ENCODE measurements around the gene TAPBP. TPM values are rescaled to one million over a fixed set of nuclear protein-coding genes. Genes with fewer than 3 reads are reported as not detected.
A peak's percentile ranks its signal among the peaks of the same experiment; 100 is the strongest.

Gene TAPBP
- total RNA-seq, 1 donor from 2014 or later, result 144 TPM

DNA sequence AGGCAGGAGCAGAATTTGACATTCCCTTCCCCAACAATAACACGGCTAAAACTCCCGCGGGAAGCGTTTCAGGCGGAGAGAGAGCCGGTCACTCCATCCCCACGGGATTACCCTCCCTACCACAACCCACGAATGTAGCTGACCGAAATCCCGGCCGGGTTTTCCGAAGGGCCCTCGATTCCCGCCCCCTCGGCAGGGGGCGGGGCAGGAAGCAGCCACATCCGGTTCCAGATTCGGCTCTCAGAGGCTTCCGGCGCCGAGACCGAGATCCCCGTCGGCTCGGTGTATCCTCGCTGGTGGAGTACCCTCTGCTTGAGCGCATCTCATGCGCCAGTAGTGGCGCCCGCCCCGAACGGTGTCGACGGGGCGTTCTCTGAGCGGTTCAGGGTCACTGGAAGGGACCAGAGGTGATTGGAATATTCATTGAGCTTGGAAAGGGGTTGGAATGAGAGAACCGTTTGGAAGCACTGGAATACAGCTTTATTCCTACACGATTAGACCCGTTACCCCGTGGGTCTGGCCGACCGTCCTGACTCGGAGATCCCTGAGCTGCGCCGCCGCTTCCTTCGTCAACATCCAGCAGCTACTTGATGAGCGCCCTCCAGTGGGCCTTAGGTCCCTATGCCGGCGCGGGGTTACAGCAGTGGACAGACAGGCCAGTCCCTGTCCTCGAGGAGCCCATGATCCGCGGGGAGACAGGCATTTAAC is 14.5 kb downstream of the TAPBP start:
- TF ChIP-seq, protein P1, sequence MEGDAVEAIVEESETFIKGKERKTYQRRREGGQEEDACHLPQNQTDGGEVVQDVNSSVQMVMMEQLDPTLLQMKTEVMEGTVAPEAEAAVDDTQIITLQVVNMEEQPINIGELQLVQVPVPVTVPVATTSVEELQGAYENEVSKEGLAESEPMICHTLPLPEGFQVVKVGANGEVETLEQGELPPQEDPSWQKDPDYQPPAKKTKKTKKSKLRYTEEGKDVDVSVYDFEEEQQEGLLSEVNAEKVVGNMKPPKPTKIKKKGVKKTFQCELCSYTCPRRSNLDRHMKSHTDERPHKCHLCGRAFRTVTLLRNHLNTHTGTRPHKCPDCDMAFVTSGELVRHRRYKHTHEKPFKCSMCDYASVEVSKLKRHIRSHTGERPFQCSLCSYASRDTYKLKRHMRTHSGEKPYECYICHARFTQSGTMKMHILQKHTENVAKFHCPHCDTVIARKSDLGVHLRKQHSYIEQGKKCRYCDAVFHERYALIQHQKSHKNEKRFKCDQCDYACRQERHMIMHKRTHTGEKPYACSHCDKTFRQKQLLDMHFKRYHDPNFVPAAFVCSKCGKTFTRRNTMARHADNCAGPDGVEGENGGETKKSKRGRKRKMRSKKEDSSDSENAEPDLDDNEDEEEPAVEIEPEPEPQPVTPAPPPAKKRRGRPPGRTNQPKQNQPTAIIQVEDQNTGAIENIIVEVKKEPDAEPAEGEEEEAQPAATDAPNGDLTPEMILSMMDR (conservative IDR thresholded peaks at IDR 0.05; ENCODE audit: low read depth, low read length), result peak; percentile 80
- DNase-seq (ENCODE audit: low read depth), result no peak
- H3K4me3 ChIP-seq (ENCODE audit: low read depth, low read length), result peak overlapping the region; percentile 78

DNA sequence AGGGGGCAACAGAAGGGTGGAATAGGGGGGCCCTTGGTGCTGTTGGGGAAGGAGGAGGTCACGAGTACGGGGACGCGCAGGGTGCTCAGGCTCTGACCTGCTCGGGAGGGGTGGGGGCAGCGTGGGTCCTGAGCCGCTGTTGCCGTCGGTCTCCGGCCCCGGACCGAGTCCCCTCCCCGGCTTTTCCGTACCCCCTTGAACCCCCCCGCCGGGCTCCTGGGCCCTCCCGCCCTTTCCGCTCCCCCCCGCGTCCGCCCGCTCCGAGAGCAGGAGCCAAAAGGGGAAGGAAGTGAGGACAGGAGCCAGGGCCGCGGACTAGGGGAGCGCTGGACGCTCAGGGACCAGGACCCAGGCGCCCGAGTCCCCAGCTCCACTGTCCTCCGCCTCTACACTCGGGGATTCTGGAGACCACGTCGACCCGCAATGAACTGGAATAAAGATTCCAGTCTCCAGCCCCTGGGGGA is 15.1 kb downstream of the TAPBP start, which contains the start of gene RGL2:
Gene RGL2 (minus strand): TSS at position 170 of the 464 bp plus-strand sequence. CDS start 332 bp downstream, outside the sequence.
- TF ChIP-seq, protein P1 (conservative IDR thresholded peaks at IDR 0.05; ENCODE audit: low read depth, low read length), result no peak
- no peak for DNase-seq (ENCODE audit: low read depth)
- H3K4me3 ChIP-seq (ENCODE audit: low read depth, low read length), result peak within 1 kb of the TSS; percentile 78

DNA sequence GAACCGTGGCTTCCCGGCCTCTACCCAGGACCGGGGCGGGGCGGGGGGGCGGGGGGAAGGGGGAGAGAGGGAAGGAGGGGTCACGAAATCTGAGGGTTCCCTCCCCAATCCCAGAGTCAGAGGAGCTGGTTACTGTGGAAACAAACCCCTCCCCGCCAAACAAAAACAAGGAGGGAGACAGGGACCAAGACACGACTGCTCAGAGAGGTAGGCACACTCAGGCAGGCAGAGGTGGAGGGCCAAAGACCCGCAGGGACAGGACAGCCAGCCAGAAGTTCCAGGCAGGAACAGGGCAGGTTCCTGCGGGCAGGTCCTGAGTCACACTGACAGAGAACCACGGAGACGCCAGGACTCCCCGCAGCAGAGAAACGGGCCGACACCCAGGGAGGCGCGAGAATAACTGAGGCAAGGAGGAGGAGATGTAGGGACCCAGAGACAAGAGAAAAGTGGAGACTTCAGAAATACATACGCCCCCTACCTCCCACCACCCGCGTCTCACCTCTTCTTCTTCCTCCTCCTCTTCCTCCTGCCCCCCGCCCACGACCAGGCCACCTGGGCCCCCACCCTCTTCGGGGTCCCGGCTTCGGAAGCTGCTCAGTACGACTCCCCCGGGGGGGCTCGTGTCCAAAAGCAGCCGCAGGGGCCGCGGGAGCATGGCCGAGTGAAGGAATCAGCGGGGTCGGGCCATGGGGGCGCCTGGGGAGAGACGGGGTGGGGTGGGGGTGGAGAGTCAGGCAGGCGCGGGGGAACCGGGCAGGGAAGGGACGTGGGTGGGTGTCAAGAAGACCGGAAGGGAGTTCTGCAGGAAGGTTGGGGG is 15.7 kb downstream of the TAPBP start:
- no peak for DNase-seq (ENCODE audit: low read depth)
- peak overlapping the region; percentile 78 for H3K4me3 ChIP-seq (ENCODE audit: low read depth, low read length)
- TF ChIP-seq, protein P1 (conservative IDR thresholded peaks at IDR 0.05; ENCODE audit: low read depth, low read length), result peak; percentile 14

DNA sequence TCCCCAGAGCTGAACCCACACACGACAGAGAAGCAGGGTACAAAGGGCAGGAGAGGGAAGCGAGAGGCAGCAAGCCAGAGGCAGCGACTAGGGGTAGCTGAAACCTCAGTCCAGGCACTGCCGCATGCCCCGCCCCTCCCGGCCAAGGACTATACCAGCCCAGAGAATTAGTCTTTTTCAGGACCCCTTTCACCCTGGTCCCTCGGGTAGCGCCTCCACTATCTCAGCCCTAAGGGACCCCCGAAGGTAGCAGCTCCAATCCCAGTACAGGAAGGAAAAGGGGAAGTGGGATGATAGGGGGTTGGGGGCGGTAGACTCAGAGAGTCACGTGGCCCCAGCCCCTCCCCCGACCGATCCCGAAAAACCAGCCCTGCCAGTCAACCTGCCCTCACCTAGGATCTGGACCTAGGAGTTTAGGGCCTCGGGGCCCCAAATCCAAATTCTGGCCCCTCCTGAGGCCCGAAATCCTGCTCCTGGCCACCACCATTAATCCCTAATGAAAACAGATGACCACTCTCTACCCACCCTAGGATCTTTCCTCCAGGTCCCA is 16.4 kb downstream of the TAPBP start:
- no peak for DNase-seq (ENCODE audit: low read depth)
- TF ChIP-seq, protein P1 (conservative IDR thresholded peaks at IDR 0.05; ENCODE audit: low read depth, low read length), result no peak
- peak overlapping the region; percentile 78 for H3K4me3 ChIP-seq (ENCODE audit: low read depth, low read length)

DNA sequence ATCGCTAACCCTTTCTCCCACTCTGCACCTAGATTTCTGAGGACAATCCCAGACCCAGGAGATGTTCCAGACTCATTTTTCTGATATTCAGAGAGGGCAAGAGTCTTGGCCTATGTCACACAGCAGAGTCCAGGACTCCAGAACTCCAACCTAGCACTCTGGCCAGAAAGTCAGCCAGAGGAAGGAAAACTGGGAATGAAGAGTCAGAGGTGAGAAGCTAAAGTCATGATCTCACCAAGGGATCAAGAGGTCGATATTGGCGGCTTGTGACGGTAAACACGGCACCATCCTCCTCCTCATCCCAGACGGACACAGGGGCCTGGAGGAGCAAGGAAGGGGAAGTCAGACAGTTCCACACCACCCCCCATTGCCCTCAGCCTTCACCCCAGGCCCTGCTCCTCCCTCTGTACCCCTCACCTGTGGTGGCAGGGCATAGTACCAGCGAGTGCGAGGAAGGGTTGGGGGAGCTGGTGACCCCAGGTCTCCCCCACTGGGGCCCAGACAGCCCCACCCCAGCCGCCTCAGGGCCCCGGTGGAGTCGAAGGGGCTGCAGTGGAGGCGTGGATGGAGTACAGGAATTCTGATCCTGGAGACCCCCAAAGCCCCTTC is 17.0 kb downstream of the TAPBP start:
- no peak for DNase-seq (ENCODE audit: low read depth)
- TF ChIP-seq, protein P1 (conservative IDR thresholded peaks at IDR 0.05; ENCODE audit: low read depth, low read length), result no peak
- H3K4me3 ChIP-seq (ENCODE audit: low read depth, low read length), result peak overlapping the region; percentile 78

DNA sequence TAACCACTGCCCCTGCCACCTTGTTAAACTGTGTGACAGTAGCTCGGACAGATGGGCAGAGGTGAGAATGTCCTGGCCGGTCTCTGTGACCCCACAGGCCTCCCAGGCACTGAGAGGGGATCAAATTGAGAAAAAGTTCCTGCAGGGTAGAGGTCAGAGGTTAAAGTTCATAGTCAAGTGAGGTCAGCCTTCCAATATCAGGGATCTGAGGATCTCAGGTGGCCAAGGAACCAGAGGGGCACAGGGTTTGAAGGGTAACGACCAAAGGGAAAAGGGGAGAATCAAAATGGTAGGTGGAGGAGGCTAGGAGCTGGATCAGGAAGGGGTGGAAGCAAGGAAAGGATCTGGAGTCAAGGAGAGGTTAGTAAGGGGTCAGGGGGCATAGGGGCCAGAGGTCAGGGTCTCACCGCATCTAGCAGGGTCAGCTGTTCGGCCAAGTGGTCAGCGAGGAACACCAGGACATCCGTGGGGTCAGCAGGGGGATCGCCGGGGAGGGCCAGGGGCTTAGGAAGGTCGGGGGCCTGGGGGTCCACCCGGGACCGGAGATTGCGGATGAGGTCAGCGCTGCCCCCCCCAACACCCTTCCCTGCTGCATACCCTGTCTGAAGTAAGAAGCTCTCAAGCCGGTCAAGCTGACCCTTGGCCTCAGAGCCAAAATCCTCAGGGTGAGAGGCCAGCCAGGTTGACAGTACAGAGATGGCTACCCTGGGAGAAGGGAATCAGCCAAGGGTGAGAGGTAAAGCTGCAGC is 18.1 kb downstream of the TAPBP start:
- TF ChIP-seq, protein P1 (conservative IDR thresholded peaks at IDR 0.05; ENCODE audit: low read depth, low read length), result no peak
- H3K4me3 ChIP-seq (ENCODE audit: low read depth, low read length), result no peak overlapping the region
- no peak for DNase-seq (ENCODE audit: low read depth)

Measured in epithelial cell of proximal tubule (primary cell).